ENCODE data around the gene DNAAF1.

DNA sequence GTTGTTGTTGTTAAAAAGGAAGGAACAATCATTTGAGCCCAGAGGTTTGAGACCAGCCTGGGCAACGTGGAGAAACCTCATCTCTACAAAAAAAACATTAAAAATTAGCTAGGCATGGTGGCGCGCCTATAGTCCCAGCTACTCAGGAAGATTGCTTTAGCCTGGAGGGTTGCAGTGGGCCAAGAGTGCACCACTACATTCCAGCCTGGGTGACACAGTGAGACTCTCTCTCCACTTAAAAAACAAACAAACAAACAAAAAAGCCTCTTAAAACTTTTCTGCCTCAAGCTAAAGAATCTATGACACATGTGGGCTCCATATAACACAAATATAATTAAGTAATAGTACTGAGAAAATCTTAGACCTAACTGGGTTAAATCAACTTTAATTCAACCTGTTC is 40.9 kb upstream of the DNAAF1 start:
- TF ChIP-seq, protein P1, sequence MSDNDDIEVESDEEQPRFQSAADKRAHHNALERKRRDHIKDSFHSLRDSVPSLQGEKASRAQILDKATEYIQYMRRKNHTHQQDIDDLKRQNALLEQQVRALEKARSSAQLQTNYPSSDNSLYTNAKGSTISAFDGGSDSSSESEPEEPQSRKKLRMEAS (IDR thresholded peaks at IDR 0.05): no peak
- TF ChIP-seq, protein P2, sequence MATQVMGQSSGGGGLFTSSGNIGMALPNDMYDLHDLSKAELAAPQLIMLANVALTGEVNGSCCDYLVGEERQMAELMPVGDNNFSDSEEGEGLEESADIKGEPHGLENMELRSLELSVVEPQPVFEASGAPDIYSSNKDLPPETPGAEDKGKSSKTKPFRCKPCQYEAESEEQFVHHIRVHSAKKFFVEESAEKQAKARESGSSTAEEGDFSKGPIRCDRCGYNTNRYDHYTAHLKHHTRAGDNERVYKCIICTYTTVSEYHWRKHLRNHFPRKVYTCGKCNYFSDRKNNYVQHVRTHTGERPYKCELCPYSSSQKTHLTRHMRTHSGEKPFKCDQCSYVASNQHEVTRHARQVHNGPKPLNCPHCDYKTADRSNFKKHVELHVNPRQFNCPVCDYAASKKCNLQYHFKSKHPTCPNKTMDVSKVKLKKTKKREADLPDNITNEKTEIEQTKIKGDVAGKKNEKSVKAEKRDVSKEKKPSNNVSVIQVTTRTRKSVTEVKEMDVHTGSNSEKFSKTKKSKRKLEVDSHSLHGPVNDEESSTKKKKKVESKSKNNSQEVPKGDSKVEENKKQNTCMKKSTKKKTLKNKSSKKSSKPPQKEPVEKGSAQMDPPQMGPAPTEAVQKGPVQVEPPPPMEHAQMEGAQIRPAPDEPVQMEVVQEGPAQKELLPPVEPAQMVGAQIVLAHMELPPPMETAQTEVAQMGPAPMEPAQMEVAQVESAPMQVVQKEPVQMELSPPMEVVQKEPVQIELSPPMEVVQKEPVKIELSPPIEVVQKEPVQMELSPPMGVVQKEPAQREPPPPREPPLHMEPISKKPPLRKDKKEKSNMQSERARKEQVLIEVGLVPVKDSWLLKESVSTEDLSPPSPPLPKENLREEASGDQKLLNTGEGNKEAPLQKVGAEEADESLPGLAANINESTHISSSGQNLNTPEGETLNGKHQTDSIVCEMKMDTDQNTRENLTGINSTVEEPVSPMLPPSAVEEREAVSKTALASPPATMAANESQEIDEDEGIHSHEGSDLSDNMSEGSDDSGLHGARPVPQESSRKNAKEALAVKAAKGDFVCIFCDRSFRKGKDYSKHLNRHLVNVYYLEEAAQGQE (IDR thresholded peaks at IDR 0.05; ENCODE audit: low read depth): no peak
- TF ChIP-seq NFIC (IDR thresholded peaks at IDR 0.05) (no peak), EP300 (IDR thresholded peaks at IDR 0.05; ENCODE audit: borderline replicate concordance) (no peak), CEBPB (IDR thresholded peaks at IDR 0.05) (no peak), EGR1 (IDR thresholded peaks at IDR 0.05) (no peak), TCF12 (IDR thresholded peaks at IDR 0.05; ENCODE audit: low read depth) (no peak), TEAD4 (IDR thresholded peaks at IDR 0.05) (no peak), USF1 (IDR thresholded peaks at IDR 0.05) (no peak), YY1 (IDR thresholded peaks at IDR 0.05; ENCODE audit: low read depth) (no peak), FOXM1 (IDR thresholded peaks at IDR 0.05; ENCODE audit: borderline replicate concordance, low read depth) (no peak)
